SH-SY5Y (cell line): ENCODE data around the gene ADAMTS13.

Experiments
- GATA2 ChIP-seq: IDR thresholded peaks from 2 replicates; pipeline ENCODE4 v1.6.1; 2011; ENCODE audit warnings: mild to moderate bottlenecking, low read depth, low read length
- GATA3 ChIP-seq: IDR thresholded peaks from 2 replicates; pipeline ENCODE4 v1.6.1; 2011; ENCODE audit warnings: low read depth, mild to moderate bottlenecking, low read length, moderate library complexity

The ADAMTS13 gene

GRCh38 chr9:133404454-133405002 is 17.6 kb upstream of the ADAMTS13 start:
- no peak for TF ChIP-seq GATA3

GRCh38 chr9:133405508-133406438 is 16.4 kb upstream of the ADAMTS13 start:
- TF ChIP-seq GATA3 (no peak), GATA2 (no peak)

- no peak for TF ChIP-seq GATA3
- TF ChIP-seq GATA2 = no peak
Measured at GRCh38 chr9:133406480-133407307, 15.5 kb upstream of the ADAMTS13 start.

GRCh38 chr9:133408042-133408441 is 14.1 kb upstream of the ADAMTS13 start:
- TF ChIP-seq GATA3 (no peak), GATA2 (no peak)

- no peak for TF ChIP-seq GATA3
- no peak for TF ChIP-seq GATA2
Measured at GRCh38 chr9:133415170-133415569, 7.0 kb upstream of the ADAMTS13 start.

GRCh38 chr9:133417541-133418461 is 4.4 kb upstream of the ADAMTS13 start, which contains the start of gene REXO4:
REXO4 (minus strand) TSS chr9:133418010; CDS start chr9:133417844, 166 bp downstream.
- TF ChIP-seq GATA2 (0 out of 2 replicates have a peak, but pooled peaks have one; percentile 8), GATA3 (no peak)

- TF ChIP-seq GATA2 = no peak
- TF ChIP-seq GATA3 = no peak
Measured at GRCh38 chr9:133419005-133419404, 3.2 kb upstream of the ADAMTS13 start.

GRCh38 chr9:133420392-133420827 is 1.8 kb upstream of the ADAMTS13 start:
- TF ChIP-seq GATA2 (no peak), GATA3 (no peak)

GRCh38 chr9:133423216-133423615 is 1.0 kb downstream of the ADAMTS13 start:
- TF ChIP-seq GATA2 (no peak), GATA3 (no peak)

- TF ChIP-seq GATA3 (no peak), GATA2 (no peak)
Measured at GRCh38 chr9:133424187-133424586, 2.0 kb downstream of the ADAMTS13 start.

GRCh38 chr9:133425049-133425632 is 3.0 kb downstream of the ADAMTS13 start:
- TF ChIP-seq GATA3 = no peak
- no peak for TF ChIP-seq GATA2

GRCh38 chr9:133426011-133426410 is 3.8 kb downstream of the ADAMTS13 start:
- TF ChIP-seq GATA3 (no peak), GATA2 (no peak)
